ENCODE measurements around the gene AK9.

The AK9 gene

GRCh38 chr6:109451376-109451775, 239.6 kb downstream of the AK9 start:
- Histone ChIP-seq H3K9ac (no peak overlapping the region), H3K4me1 (peaks cover 13% of the 10 kb centered on the region), H3K27me3 (ENCODE audit: control insufficient read depth, insufficient read depth, low read length) (no peaks in the 10 kb centered on the region), H3K27ac (no peak overlapping the region), H2AFZ (no peak overlapping the region), H3K79me2 (no peaks in the 10 kb centered on the region), H3K9me3 (ENCODE audit: control insufficient read depth, low read length) (no peaks in the 10 kb centered on the region), H3K4me3 (ENCODE audit: low read depth, low read length) (no peak overlapping the region), H3K36me3 (ENCODE audit: control insufficient read depth, insufficient read depth, low read length) (no peaks in the 10 kb centered on the region), H3K4me2 (ENCODE audit: low read length) (no peak overlapping the region)
- no peak for TF ChIP-seq CTCF (IDR thresholded peaks at IDR 0.05)

GRCh38 chr6:109450801-109451200, 240.2 kb downstream of the AK9 start:
- Histone ChIP-seq H2AFZ (no peak overlapping the region), H3K4me2 (ENCODE audit: low read length) (no peak overlapping the region), H3K36me3 (ENCODE audit: control insufficient read depth, insufficient read depth, low read length) (no peaks in the 10 kb centered on the region), H3K4me3 (ENCODE audit: low read depth, low read length) (no peak overlapping the region), H3K27me3 (ENCODE audit: control insufficient read depth, insufficient read depth, low read length) (no peaks in the 10 kb centered on the region), H3K79me2 (no peaks in the 10 kb centered on the region), H3K27ac (no peak overlapping the region), H3K4me1 (peaks cover 11% of the 10 kb centered on the region), H3K9ac (no peak overlapping the region), H3K9me3 (ENCODE audit: control insufficient read depth, low read length) (no peaks in the 10 kb centered on the region)
- TF ChIP-seq CTCF (IDR thresholded peaks at IDR 0.05) = no peak

GRCh38 chr6:109449795-109450673, 241.0 kb downstream of the AK9 start:
- no peak for TF ChIP-seq CTCF (IDR thresholded peaks at IDR 0.05)
- no peaks in the 10 kb centered on the region for H3K36me3 ChIP-seq (ENCODE audit: control insufficient read depth, insufficient read depth, low read length)
- no peaks in the 10 kb centered on the region for H3K27me3 ChIP-seq (ENCODE audit: control insufficient read depth, insufficient read depth, low read length)
- no peak overlapping the region for H3K27ac ChIP-seq
- H3K4me3 ChIP-seq (ENCODE audit: low read depth, low read length) = no peak overlapping the region
- H2AFZ ChIP-seq = no peak overlapping the region
- H3K9ac ChIP-seq = no peak overlapping the region
- peaks cover 11% of the 10 kb centered on the region for H3K4me1 ChIP-seq
- H3K4me2 ChIP-seq (ENCODE audit: low read length) = no peak overlapping the region
- H3K79me2 ChIP-seq = no peaks in the 10 kb centered on the region
- H3K9me3 ChIP-seq (ENCODE audit: control insufficient read depth, low read length) = no peaks in the 10 kb centered on the region

DNA sequence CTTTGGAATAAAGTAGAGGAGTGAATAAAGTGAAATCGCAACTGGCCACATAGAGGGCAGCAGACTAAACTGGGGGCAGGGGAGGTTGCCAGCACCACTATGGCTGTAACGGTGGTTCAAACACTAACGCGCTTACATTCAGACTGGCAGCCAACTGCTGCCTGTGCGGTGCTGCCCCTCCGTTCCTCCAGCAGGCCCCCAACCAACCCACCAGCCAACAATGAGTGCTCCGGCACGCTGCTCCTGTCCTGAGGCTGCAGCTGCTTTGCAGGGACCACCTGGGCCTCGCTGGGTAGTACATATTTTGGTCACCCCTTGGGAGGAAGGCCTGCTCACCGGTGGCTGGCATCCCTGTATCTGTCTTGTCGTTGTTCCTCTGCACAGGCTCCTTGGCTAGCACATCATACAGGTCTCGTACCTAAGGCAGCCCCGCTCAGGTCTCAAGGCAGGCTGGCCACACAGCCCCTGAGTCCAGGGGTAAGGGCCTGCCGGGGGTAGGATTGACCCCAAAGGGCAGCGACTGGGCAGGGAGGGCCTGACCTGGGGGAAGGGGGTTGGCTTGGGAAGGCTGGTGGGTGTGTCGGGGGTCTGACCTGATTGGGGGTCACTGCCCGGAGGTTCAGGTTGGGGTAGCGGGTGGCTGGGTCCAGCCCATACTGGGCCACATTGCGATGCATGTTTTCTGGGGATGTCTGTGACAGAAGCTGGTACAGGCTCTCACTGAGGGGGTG, 241.8 kb downstream of the AK9 start:
- Histone ChIP-seq H3K9ac (no peak overlapping the region), H3K4me1 (peaks cover 6% of the 10 kb centered on the region), H3K4me3 (ENCODE audit: low read depth, low read length) (no peak overlapping the region), H3K4me2 (ENCODE audit: low read length) (no peak overlapping the region), H3K27me3 (ENCODE audit: control insufficient read depth, insufficient read depth, low read length) (no peaks in the 10 kb centered on the region), H3K36me3 (ENCODE audit: control insufficient read depth, insufficient read depth, low read length) (no peaks in the 10 kb centered on the region), H3K27ac (no peak overlapping the region), H2AFZ (no peak overlapping the region), H3K9me3 (ENCODE audit: control insufficient read depth, low read length) (no peaks in the 10 kb centered on the region), H3K79me2 (no peaks in the 10 kb centered on the region)
- no peak for TF ChIP-seq CTCF (IDR thresholded peaks at IDR 0.05)
